OCI-LY7 (cell line): ENCODE data around the gene CARD11. TPM values are rescaled to one million over a fixed set of nuclear protein-coding genes. Genes with fewer than 3 reads are reported as not detected.
A peak's percentile ranks its signal among the peaks of the same experiment; 100 is the strongest.

Experiments used
- BruUV-seq: library from RNA; stranded (reverse); fragments of 400-500 nt; replicated peaks from 2 replicates; lab custom pipeline; 2021; lab: Mats Ljungman, UMichigan
- CTCF ChIA-PET: fragments of 300-600 bp; sonication (Branson Sonifier 250); formaldehyde crosslinking; loops from one replicate; lab custom pipeline; 2022; ENCODE audit warnings: antibody characterized with exemption; ENCODE audit not compliant: unreplicated experiment; lab: Charles Lee
- POLR2A ChIA-PET: fragments of 300-600 bp; sonication (Branson Sonifier 250); formaldehyde crosslinking; loops from one replicate; lab custom pipeline; 2022; ENCODE audit warnings: antibody characterized with exemption; lab: Charles Lee
- DNase-seq: peaks from one replicate; pipeline ENCODE4 v3.0.0-alpha.2; 2015; ENCODE audit warnings: low spot score
- H2AFZ ChIP-seq: fragments of 200-600 bp; sonication (generic), shearing (Covaris generic); 2 replicates; pipeline ENCODE4 v1.6.1; 2014; ENCODE audit warnings: mild to moderate bottlenecking, antibody characterized with exemption, low read length, moderate library complexity
- H3K27ac ChIP-seq: fragments of 200-600 bp; sonication (generic); 2 replicates; pipeline ENCODE4 v1.5.1; 2014; ENCODE audit warnings: mixed run types, low read depth, mild to moderate bottlenecking, moderate library complexity, low read length, inconsistent platforms; ENCODE audit not compliant: poor library complexity, severe bottlenecking
- H3K36me3 ChIP-seq: fragments of 200-600 bp; sonication (generic); 2 replicates; pipeline ENCODE4 v1.6.1; 2014; ENCODE audit warnings: mild to moderate bottlenecking, antibody characterized with exemption, low read length, moderate library complexity, mixed read lengths; ENCODE audit not compliant: insufficient read depth
- H3K4me1 ChIP-seq: fragments of 200-600 bp; sonication (generic); 2 replicates; pipeline ENCODE4 v1.5.1; 2014; ENCODE audit warnings: mild to moderate bottlenecking, low read length; ENCODE audit not compliant: insufficient read depth, poor library complexity, severe bottlenecking
- H3K4me2 ChIP-seq: fragments of 200-600 bp; sonication (generic); 2 replicates; pipeline ENCODE4 v1.6.1; 2014; ENCODE audit warnings: mild to moderate bottlenecking, low read length
- H3K4me3 ChIP-seq: fragments of 200-600 bp; sonication (generic); 2 replicates; pipeline ENCODE4 v1.5.1; 2014; ENCODE audit warnings: mild to moderate bottlenecking, low read depth, low read length; ENCODE audit not compliant: poor library complexity, severe bottlenecking
- H3K79me2 ChIP-seq: fragments of 200-600 bp; sonication (generic); 2 replicates; pipeline ENCODE4 v1.6.1; 2016; ENCODE audit warnings: low read depth, mild to moderate bottlenecking, low read length, moderate library complexity, mixed read lengths; ENCODE audit not compliant: insufficient read depth
- H3K9me2 ChIP-seq: fragments of 200-600 bp; sonication (generic); 2 replicates; pipeline ENCODE4 v1.6.1; 2016; ENCODE audit warnings: mild to moderate bottlenecking, low read length, mixed read lengths; ENCODE audit not compliant: insufficient read depth
- H3K9me3 ChIP-seq: fragments of 200-600 bp; sonication (generic); 2 replicates; pipeline ENCODE4 v1.6.1; 2014; ENCODE audit warnings: mild to moderate bottlenecking, mixed run types, low read length, mixed read lengths
- H4K20me1 ChIP-seq: fragments of 200-600 bp; sonication (generic); 2 replicates; pipeline ENCODE4 v1.6.1; 2014; ENCODE audit warnings: mild to moderate bottlenecking, antibody characterized with exemption, low read length, moderate library complexity, mixed read lengths; ENCODE audit not compliant: insufficient read depth
- EZH2phosphoT487 ChIP-seq: fragments of 200-600 bp; sonication (generic); IDR thresholded peaks from 2 replicates; pipeline ENCODE4 v1.6.1; 2018; ENCODE audit warnings: low read depth, borderline replicate concordance, mild to moderate bottlenecking, mixed run types, antibody characterized with exemption, low read length, moderate library complexity, mixed read lengths
- intact Hi-C: fragments of 100-400 bp; cut with micrococcal nuclease; formaldehyde crosslinking; loops from one replicate; pipeline ENCODE4 v1.10.0; 2022; ENCODE audit not compliant: unreplicated experiment
- total RNA-seq, 2 experiments: library from RNA; depleted of rRNA in 1 of 2; stranded (reverse); fragments of >200 nt in 1 of 2; shearing (Covaris generic) in 1 of 2; gene quantifications; 2 replicates each; pipeline ENCODE4 v1.2.3, GENCODE V29; 2014 to 2022
- TF ChIP-seq, protein P1 (sequence below): fragments of 200-600 bp; sonication (generic); conservative IDR thresholded peaks from 2 replicates; pipeline ENCODE4 v1.5.1; 2014; ENCODE audit warnings: mild to moderate bottlenecking, antibody characterized with exemption, low read length, moderate library complexity, mixed read lengths

Gene CARD11
- total RNA-seq, 2 experiments from 2014 or later: 33.8 to 63.5 TPM

DNA sequence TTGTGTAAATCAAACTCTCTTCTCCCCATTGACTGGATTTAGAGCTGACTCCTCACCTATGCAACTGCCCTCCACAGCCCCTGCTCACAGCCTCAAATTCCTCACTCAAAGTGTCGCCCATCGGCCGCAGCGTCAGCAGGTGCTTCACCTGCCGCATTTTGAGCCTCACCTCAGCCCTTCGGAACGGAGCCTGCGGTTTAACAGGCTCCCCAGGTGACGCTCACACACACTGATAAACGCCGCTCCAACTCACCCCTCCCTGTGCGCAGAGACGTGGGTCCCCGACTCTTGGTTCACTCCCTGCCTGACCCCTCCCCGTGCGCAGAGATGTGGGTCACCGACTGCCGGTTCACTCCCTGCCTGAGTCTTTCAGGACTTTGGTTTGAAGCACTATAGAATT, 57.1 kb downstream of the CARD11 start:
- TF ChIP-seq EZH2phosphoT487: no peak
- TF ChIP-seq, protein P1, sequence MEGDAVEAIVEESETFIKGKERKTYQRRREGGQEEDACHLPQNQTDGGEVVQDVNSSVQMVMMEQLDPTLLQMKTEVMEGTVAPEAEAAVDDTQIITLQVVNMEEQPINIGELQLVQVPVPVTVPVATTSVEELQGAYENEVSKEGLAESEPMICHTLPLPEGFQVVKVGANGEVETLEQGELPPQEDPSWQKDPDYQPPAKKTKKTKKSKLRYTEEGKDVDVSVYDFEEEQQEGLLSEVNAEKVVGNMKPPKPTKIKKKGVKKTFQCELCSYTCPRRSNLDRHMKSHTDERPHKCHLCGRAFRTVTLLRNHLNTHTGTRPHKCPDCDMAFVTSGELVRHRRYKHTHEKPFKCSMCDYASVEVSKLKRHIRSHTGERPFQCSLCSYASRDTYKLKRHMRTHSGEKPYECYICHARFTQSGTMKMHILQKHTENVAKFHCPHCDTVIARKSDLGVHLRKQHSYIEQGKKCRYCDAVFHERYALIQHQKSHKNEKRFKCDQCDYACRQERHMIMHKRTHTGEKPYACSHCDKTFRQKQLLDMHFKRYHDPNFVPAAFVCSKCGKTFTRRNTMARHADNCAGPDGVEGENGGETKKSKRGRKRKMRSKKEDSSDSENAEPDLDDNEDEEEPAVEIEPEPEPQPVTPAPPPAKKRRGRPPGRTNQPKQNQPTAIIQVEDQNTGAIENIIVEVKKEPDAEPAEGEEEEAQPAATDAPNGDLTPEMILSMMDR: no peak
- ChIA-PET POLR2A (no interaction called here), CTCF (no interaction called here)
- Histone ChIP-seq H3K4me2 (no peak overlapping the region; the same call in 1 of the 2 replicates), H3K9me2 (no peaks in the 10 kb centered on the region), H3K9me3 (no peaks in the 10 kb centered on the region), H2AFZ (no peak overlapping the region), H3K36me3 (peaks cover 13% of the 10 kb centered on the region), H3K79me2 (no peaks in the 10 kb centered on the region; the same call in 1 of the 2 replicates), H4K20me1 (no peaks in the 10 kb centered on the region), H3K4me3 (no peak overlapping the region), H3K4me1 (peaks cover 20% of the 10 kb centered on the region), H3K27ac (no peak overlapping the region)
- intact Hi-C loops: no loop called here
- no peak for DNase-seq
- BruUV-seq: no TSS peak

DNA sequence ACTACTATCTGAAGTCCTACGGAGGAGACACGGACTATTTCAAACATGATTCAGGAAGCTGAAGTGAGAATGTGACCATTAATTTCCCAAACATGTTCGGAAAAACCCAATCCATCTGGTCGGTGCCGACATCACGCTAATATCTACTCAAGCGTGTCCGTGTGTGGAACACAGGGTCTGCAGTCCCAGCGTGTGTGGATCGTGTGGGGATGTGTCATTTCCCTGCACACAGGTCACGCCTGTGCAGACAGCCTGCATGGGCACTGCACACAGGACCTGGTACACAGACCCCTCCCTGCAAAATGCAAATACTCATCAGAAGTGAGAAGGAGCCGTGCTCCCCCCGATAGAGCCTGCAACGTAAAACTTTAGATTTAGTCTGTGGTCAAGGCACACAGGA, 57.8 kb downstream of the CARD11 start:
- intact Hi-C loops: no loop called here
- ChIA-PET POLR2A (interaction anchor here (1.3 kb wide), 1 partner anchor 11 kb away, joined by 3 read pairs; no protein-coding TSS in a partner anchor), CTCF (no interaction called here)
- H3K9me3 ChIP-seq: no peaks in the 10 kb centered on the region
- no peak overlapping the region for H2AFZ ChIP-seq
- H3K4me1 ChIP-seq: peaks cover 26% of the 10 kb centered on the region
- H3K4me3 ChIP-seq: no peak overlapping the region
- no peaks in the 10 kb centered on the region; the same call in 1 of the 2 replicates for H3K79me2 ChIP-seq
- DNase-seq: no peak
- peaks cover 19% of the 10 kb centered on the region for H3K36me3 ChIP-seq
- H3K9me2 ChIP-seq: no peaks in the 10 kb centered on the region
- TF ChIP-seq, protein P1: no peak
- no peak for TF ChIP-seq EZH2phosphoT487
- no peaks in the 10 kb centered on the region for H4K20me1 ChIP-seq
- no peak overlapping the region; the same call in 1 of the 2 replicates for H3K4me2 ChIP-seq
- no TSS peak for BruUV-seq
- H3K27ac ChIP-seq: no peak overlapping the region

DNA sequence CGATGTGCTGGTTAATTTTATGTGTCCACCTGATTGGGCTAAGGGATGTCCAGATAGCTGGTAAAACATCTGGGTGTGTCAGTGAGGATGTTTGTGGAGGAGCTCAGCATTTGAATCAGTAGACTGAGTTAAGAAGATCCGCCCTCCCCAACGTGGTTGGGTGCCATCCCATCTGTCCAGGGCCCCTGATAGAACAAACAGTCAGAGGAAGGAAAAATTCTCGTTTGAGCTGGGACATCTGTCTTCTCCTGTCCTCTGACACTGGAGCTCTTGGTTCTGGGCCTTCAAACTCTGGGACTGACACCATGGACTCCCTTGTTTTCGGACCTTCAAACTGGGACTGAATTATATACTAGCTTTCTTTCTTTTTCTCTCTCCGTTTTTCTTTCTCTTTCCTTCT, 59.6 kb downstream of the CARD11 start:
- intact Hi-C loops: no loop called here
- Histone ChIP-seq H4K20me1 (no peaks in the 10 kb centered on the region), H3K27ac (no peak overlapping the region), H3K79me2 (peaks cover 14% of the 10 kb centered on the region; the same call in 1 of the 2 replicates), H3K4me3 (no peak overlapping the region), H3K9me2 (no peaks in the 10 kb centered on the region), H3K9me3 (no peaks in the 10 kb centered on the region), H2AFZ (no peak overlapping the region), H3K4me2 (peak overlapping the region; percentile 11; the same call in 1 of the 2 replicates), H3K36me3 (peaks cover 19% of the 10 kb centered on the region), H3K4me1 (peaks cover 44% of the 10 kb centered on the region)
- BruUV-seq: no TSS peak
- no peak for DNase-seq
- TF ChIP-seq EZH2phosphoT487: no peak
- TF ChIP-seq, protein P1: no peak
- ChIA-PET POLR2A (interaction anchor here (1.1 kb wide), 1 partner anchor 26 kb away, joined by 4 read pairs; no protein-coding TSS in a partner anchor), CTCF (no interaction called here)
